ENCODE results near the gene MITF.

DNA sequence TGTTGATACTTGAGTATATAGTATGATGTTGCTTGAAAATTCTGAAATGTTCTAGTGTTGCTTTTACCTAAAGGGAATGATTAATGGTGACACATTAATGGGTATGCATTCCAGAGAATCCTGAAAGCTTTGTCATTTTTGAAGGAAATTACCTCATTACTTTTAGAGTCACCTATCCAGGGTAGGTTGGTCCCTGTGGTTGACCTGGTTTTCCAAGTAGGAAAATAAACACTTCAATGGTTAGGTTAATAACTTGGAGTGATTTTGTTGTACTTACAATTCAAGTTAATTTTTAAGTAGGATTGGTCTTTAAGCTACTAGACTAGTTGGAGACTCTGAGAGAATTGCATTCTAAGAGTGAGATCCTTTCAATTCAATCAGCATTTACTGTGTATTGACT is 31.0 kb downstream of the MITF start:
- TF ChIP-seq CTCF (IDR thresholded peaks at IDR 0.05) (no peak), POLR2A (IDR thresholded peaks at IDR 0.05) (no peak), POLR2AphosphoS5 (IDR thresholded peaks at IDR 0.05) (no peak)
